Neural cell (in vitro differentiated cells): ENCODE results near the gene WDR31. TPM values are rescaled to one million over a fixed set of nuclear protein-coding genes. Genes with fewer than 3 reads are reported as not detected.

ENCODE experiments used
- H2AFZ ChIP-seq: fragments of 200-600, 300-800 bp; sonication (generic), shearing (Covaris generic); 2 replicates; pipeline ENCODE4 v1.6.0; 2014; ENCODE audit warnings: low read depth, mild to moderate bottlenecking, antibody characterized with exemption, low read length, moderate library complexity
- H3F3A ChIP-seq: fragments of 200-600 bp; shearing (Covaris generic); 2 replicates; pipeline ENCODE4 v1.6.1; 2016; ENCODE audit warnings: mild to moderate bottlenecking, moderate library complexity, mixed read lengths, antibody characterized with exemption, low read length; ENCODE audit not compliant: insufficient read depth, poor library complexity, severe bottlenecking
- H3K27ac ChIP-seq: fragments of 200-600, 300-800 bp; sonication (generic), shearing (Covaris generic); 2 replicates; pipeline ENCODE4 v1.5.1; 2014; ENCODE audit warnings: mild to moderate bottlenecking, low read length, moderate library complexity
- H3K27me3 ChIP-seq: fragments of 300-800, 200-600 bp; sonication (generic), shearing (Covaris generic); 2 replicates; pipeline ENCODE4 v1.6.0; 2014; ENCODE audit warnings: mild to moderate bottlenecking, low read depth, low read length, moderate library complexity; ENCODE audit not compliant: insufficient read depth
- H3K36me3 ChIP-seq: fragments of 300-800, 200-600 bp; sonication (generic), shearing (Covaris generic); 2 replicates; pipeline ENCODE4 v1.5.1; 2014; ENCODE audit warnings: mild to moderate bottlenecking, antibody characterized with exemption, low read length, moderate library complexity; ENCODE audit not compliant: insufficient read depth
- H3K4me2 ChIP-seq: fragments of 300-800, 200-600 bp; sonication (generic), shearing (Covaris generic); 2 replicates; pipeline ENCODE4 v1.6.0; 2014; ENCODE audit warnings: mild to moderate bottlenecking, low read length
- H3K4me3 ChIP-seq: fragments of 300-800, 200-600 bp; sonication (generic), shearing (Covaris generic); 2 replicates; pipeline ENCODE4 v1.5.1; 2014; ENCODE audit warnings: mild to moderate bottlenecking, low read length, moderate library complexity
- H3K79me2 ChIP-seq: fragments of 200-600 bp; shearing (Covaris generic); replicated peaks from 2 replicates; pipeline ENCODE4 v1.6.0; 2014; ENCODE audit warnings: mild to moderate bottlenecking, low read length, moderate library complexity; ENCODE audit not compliant: insufficient read depth
- H3K9ac ChIP-seq: fragments of 300-800, 200-600 bp; sonication (generic), shearing (Covaris generic); 2 replicates; pipeline ENCODE4 v1.6.1; 2016; ENCODE audit warnings: mild to moderate bottlenecking, low read length, mixed read lengths
- H3K9me2 ChIP-seq: fragments of 200-600 bp; shearing (Covaris generic); 2 replicates; pipeline ENCODE4 v1.6.1; 2016; ENCODE audit warnings: mild to moderate bottlenecking, low read length, mixed read lengths; ENCODE audit not compliant: insufficient read depth
- H3K9me3 ChIP-seq: fragments of 200-600, 300-800 bp; sonication (generic), shearing (Covaris generic); 2 replicates; pipeline ENCODE4 v1.6.1; 2016; ENCODE audit warnings: mild to moderate bottlenecking, mixed run types, low read length, moderate library complexity, mixed read lengths
- H4K20me1 ChIP-seq: fragments of 200-600 bp; shearing (Covaris generic); 2 replicates; pipeline ENCODE4 v1.6.1; 2016; ENCODE audit warnings: mild to moderate bottlenecking, mixed run types; ENCODE audit not compliant: insufficient read depth
- EP300 ChIP-seq: fragments of 450-650 bp; conservative IDR thresholded peaks from 2 replicates; pipeline ENCODE4 v1.6.1; 2014; ENCODE audit warnings: antibody characterized with exemption, mild to moderate bottlenecking, moderate library complexity; ENCODE audit not compliant: poor library complexity, severe bottlenecking
- MXI1 ChIP-seq: fragments of 450-650 bp; conservative IDR thresholded peaks from 2 replicates; pipeline ENCODE4 v1.6.1; 2014; ENCODE audit warnings: antibody characterized with exemption, mild to moderate bottlenecking; ENCODE audit not compliant: poor library complexity, severe bottlenecking
- POLR2AphosphoS5 ChIP-seq: IDR thresholded peaks from 2 replicates; pipeline ENCODE4 v1.6.1; 2012
- RAD21 ChIP-seq: fragments of 450-650 bp; conservative IDR thresholded peaks from 2 replicates; pipeline ENCODE4 v1.6.1; 2014; ENCODE audit warnings: antibody characterized with exemption, mild to moderate bottlenecking, moderate library complexity
- REST ChIP-seq: IDR thresholded peaks from 2 replicates; pipeline ENCODE4 v1.6.1; 2012; ENCODE audit warnings: borderline replicate concordance
- SMC3 ChIP-seq: fragments of 450-650 bp; conservative IDR thresholded peaks from 2 replicates; pipeline ENCODE4 v1.6.1; 2014; ENCODE audit warnings: antibody characterized with exemption, mild to moderate bottlenecking, moderate library complexity; ENCODE audit not compliant: poor library complexity
- TAF1 ChIP-seq: IDR thresholded peaks from 2 replicates; pipeline ENCODE4 v1.6.1; 2012; ENCODE audit warnings: low read depth
- polyA plus RNA-seq: library from polyadenylated mRNA; depleted of rRNA; stranded (reverse); fragments of >200 nt; gene quantifications from 2 replicates; pipeline ENCODE4 v1.2.3, GENCODE V29; 2014

WDR31 gene
- polyA plus RNA-seq, 1 donor from 2014 or later, result 0.59 TPM

DNA sequence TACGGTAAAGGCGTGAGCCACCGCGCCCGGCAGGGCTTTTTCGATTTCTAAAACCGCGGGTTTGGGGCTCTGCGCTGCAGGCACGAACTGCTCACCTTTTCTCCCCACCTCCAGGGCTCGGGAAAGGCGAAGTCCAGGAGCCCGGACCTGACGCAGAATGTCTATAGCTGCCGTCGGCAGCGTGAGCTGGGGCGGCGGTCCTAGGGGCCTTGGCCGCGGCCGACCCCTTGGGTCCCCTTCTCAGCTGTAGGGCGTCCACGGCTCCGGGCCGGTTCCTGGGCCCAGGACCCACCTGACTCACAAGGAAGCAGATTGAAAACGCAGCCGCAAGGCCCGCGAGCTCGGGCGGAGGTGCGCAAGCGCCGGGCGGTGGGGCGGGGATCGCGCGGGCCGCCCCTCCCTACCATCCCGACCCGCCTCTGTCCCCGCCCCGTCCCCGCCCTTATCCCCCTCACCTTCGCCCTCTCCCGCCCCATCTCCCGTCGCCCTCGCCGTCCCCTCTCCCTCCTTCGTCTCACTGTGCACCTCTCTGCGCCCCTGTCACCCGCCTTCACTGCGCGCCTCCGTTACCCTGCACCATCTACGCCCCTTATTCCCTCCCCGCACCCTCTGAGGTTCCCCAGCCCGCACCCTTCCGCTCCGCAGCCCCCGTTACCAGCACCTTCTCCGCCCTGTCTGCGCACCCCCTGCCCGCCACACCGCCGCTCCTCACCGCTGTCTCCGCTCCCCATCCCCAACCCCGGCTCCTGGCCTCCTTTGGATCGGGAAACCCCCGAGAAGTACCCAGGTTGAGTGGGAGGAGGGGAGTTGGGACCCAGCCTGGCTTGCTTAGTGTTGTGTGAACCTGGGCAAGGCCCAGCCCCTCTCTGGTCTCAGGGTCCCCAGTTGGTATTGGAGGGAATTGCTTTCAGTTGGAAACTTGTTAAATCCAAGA is 36.8 kb upstream of the WDR31 start, which contains the start of gene HDHD3:
TSS of gene HDHD3 (minus strand) at position 353 of the 934 bp plus-strand sequence. CDS start 2,632 bp downstream, outside the sequence.
- peak within 1 kb of the TSS; percentile 94 for H2AFZ ChIP-seq
- no peaks in the 10 kb centered on the region for H3K27me3 ChIP-seq
- peak within 1 kb of the TSS; percentile 35 for H3K4me2 ChIP-seq
- H3K27ac ChIP-seq, result peak within 1 kb of the TSS; percentile 49
- no peaks in the 10 kb centered on the region for H3K79me2 ChIP-seq
- H3K9me2 ChIP-seq, result no peaks in the 10 kb centered on the region
- no peak for TF ChIP-seq RAD21
- TF ChIP-seq MXI1, result peak; percentile 54
- TF ChIP-seq TAF1, result peak; percentile 58
- TF ChIP-seq SMC3, result no peak
- peak; percentile 56 for TF ChIP-seq REST
- TF ChIP-seq POLR2AphosphoS5, result peak; percentile 82
- H3K9me3 ChIP-seq, result no peaks in the 10 kb centered on the region
- H3K4me3 ChIP-seq, result peak within 1 kb of the TSS; percentile 85
- no peaks in the 10 kb centered on the region for H4K20me1 ChIP-seq
- H3F3A ChIP-seq, result no peaks in the 10 kb centered on the region
- H3K9ac ChIP-seq, result peak within 1 kb of the TSS; percentile 80
- H3K36me3 ChIP-seq, result no peaks in the 10 kb centered on the region

DNA sequence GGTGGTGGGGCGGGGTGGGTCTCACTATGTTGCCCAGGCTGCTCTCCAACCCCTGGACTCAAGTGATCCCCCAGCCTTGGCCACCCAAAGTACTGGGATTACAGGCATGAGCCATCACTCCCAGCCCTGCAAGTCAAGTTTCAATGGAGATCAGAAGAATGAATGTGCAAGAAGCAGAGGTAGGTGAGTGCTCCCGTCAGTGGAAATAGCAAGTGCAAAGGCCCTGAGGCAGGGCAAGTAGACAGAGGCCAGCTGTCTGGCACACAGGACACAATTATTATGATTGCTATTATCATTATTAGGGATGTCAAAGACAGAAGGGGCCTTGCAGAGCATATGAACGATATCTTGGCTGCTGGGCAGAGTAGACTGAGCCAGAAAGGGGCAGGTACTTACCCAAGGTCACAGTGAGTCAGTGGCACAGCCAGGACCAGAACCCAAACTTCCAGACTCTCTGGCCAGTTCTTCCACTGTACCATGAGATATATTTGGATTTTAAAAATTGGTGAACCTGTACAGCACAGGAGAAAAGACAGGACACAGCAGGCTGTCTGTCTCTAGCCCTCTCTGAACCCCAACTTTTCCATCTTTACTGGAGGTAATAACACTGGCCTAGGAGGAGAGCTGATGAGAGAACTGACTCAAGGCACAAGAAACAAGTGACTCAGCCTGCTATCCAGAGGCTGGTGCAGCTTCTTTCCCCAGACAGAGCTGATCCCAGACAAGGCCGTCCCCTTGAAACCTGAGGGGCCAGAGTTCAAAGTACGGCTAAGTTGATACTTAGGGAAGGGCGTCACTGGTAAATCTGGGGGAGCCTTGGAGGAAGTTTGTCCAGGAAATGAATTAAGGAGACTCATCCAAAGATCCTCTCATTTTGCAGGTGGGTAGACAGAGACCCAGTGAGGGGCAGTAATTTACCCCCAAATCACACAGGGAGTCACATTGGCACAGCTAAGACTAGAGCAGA is 35.3 kb upstream of the WDR31 start:
- no peak overlapping the region for H3K9ac ChIP-seq
- TF ChIP-seq EP300, result no peak
- no peak overlapping the region for H3K27ac ChIP-seq
- H3K27me3 ChIP-seq, result no peaks in the 10 kb centered on the region
- no peaks in the 10 kb centered on the region for H3K36me3 ChIP-seq
- no peaks in the 10 kb centered on the region for H3F3A ChIP-seq
- H2AFZ ChIP-seq, result no peak overlapping the region
- no peaks in the 10 kb centered on the region for H3K79me2 ChIP-seq
- no peak overlapping the region for H3K4me2 ChIP-seq
- H3K9me3 ChIP-seq, result no peaks in the 10 kb centered on the region
- H4K20me1 ChIP-seq, result no peaks in the 10 kb centered on the region
- peak overlapping the region; percentile 85 for H3K4me3 ChIP-seq
- no peaks in the 10 kb centered on the region for H3K9me2 ChIP-seq
